Measurements from ENCODE around the gene SLAMF6.

DNA sequence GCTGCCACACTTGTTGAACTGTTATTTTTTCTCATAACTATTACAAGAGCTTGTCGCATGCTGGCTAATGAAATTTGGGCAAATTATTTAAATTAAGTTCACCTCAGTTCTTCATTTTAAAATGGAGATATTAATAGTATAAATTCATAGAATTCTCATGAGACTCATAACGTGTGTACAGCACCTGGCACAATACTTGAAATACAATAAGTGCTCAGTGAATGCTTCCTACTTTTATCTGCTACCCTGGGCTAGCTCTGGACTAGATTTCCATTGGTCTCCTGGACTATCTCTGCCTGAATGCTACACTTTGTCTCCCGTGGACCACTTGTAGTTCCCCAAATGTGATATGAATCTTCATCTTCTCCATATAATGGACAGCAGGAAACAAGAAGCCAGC is 919 bp downstream of the SLAMF6 start:
- TF ChIP-seq, protein P1, sequence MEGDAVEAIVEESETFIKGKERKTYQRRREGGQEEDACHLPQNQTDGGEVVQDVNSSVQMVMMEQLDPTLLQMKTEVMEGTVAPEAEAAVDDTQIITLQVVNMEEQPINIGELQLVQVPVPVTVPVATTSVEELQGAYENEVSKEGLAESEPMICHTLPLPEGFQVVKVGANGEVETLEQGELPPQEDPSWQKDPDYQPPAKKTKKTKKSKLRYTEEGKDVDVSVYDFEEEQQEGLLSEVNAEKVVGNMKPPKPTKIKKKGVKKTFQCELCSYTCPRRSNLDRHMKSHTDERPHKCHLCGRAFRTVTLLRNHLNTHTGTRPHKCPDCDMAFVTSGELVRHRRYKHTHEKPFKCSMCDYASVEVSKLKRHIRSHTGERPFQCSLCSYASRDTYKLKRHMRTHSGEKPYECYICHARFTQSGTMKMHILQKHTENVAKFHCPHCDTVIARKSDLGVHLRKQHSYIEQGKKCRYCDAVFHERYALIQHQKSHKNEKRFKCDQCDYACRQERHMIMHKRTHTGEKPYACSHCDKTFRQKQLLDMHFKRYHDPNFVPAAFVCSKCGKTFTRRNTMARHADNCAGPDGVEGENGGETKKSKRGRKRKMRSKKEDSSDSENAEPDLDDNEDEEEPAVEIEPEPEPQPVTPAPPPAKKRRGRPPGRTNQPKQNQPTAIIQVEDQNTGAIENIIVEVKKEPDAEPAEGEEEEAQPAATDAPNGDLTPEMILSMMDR (IDR thresholded peaks at IDR 0.05) = no peak
- no peak for TF ChIP-seq POLR2A (IDR thresholded peaks at IDR 0.05)
- no peak for TF ChIP-seq POLR2AphosphoS5 (IDR thresholded peaks at IDR 0.05)
